Measurements from ENCODE around the gene CCDC182. TPM values are rescaled to one million over a fixed set of nuclear protein-coding genes. Genes with fewer than 3 reads are reported as not detected.

The CCDC182 gene
- total and polyA plus RNA-seq, 2 experiments from 2014 or later: not detected

DNA sequence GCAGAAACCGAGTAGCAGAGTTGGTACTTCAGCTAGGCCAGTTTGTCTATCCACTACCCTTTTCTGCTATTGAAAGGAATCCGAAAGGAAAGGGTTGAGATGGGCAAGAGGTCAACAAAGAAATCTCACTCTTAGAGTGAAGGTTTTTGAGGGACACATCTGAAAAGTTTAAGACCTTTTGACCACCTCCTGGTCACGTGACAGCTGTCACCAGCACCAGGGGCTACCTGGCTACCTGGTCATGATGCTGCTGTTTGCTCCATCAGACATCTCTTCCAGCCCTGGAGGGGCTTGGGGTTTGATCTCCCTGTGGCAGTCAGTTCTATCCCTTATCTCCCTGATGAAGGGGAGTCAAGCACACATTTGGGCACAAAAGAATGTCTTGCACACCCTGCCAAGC, 7.6 kb downstream of the CCDC182 start:
- no peak for TF ChIP-seq ZNF462 (CRISPR knock-in tag; IDR thresholded peaks at IDR 0.05)
- TF ChIP-seq, protein P1, sequence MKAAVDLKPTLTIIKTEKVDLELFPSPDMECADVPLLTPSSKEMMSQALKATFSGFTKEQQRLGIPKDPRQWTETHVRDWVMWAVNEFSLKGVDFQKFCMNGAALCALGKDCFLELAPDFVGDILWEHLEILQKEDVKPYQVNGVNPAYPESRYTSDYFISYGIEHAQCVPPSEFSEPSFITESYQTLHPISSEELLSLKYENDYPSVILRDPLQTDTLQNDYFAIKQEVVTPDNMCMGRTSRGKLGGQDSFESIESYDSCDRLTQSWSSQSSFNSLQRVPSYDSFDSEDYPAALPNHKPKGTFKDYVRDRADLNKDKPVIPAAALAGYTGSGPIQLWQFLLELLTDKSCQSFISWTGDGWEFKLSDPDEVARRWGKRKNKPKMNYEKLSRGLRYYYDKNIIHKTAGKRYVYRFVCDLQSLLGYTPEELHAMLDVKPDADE (IDR thresholded peaks at IDR 0.05): no peak
- TF ChIP-seq CTCF (conservative IDR thresholded peaks at IDR 0.05; ENCODE audit: low read depth in 2 of 2): no peak
- no peak for TF ChIP-seq EZH2 (IDR thresholded peaks at IDR 0.05; ENCODE audit: low read depth, unreplicated experiment)
- no peak for TF ChIP-seq EZH2phosphoT487 (IDR thresholded peaks at IDR 0.05; ENCODE audit: unreplicated experiment)
- no peak for TF ChIP-seq ZNF331 (CRISPR knock-in tag; IDR thresholded peaks at IDR 0.05; ENCODE audit: low read depth)
- no peak for TF ChIP-seq JUNB (IDR thresholded peaks at IDR 0.05; ENCODE audit: unreplicated experiment)
- TF ChIP-seq, protein P2, sequence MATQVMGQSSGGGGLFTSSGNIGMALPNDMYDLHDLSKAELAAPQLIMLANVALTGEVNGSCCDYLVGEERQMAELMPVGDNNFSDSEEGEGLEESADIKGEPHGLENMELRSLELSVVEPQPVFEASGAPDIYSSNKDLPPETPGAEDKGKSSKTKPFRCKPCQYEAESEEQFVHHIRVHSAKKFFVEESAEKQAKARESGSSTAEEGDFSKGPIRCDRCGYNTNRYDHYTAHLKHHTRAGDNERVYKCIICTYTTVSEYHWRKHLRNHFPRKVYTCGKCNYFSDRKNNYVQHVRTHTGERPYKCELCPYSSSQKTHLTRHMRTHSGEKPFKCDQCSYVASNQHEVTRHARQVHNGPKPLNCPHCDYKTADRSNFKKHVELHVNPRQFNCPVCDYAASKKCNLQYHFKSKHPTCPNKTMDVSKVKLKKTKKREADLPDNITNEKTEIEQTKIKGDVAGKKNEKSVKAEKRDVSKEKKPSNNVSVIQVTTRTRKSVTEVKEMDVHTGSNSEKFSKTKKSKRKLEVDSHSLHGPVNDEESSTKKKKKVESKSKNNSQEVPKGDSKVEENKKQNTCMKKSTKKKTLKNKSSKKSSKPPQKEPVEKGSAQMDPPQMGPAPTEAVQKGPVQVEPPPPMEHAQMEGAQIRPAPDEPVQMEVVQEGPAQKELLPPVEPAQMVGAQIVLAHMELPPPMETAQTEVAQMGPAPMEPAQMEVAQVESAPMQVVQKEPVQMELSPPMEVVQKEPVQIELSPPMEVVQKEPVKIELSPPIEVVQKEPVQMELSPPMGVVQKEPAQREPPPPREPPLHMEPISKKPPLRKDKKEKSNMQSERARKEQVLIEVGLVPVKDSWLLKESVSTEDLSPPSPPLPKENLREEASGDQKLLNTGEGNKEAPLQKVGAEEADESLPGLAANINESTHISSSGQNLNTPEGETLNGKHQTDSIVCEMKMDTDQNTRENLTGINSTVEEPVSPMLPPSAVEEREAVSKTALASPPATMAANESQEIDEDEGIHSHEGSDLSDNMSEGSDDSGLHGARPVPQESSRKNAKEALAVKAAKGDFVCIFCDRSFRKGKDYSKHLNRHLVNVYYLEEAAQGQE (IDR thresholded peaks at IDR 0.05; ENCODE audit: unreplicated experiment): no peak
- TF ChIP-seq STAT1 (IDR thresholded peaks at IDR 0.05; ENCODE audit: unreplicated experiment): no peak
- TF ChIP-seq NANOG (IDR thresholded peaks at IDR 0.05; ENCODE audit: borderline replicate concordance): no peak
- no peak for TF ChIP-seq POLR2AphosphoS5 (IDR thresholded peaks at IDR 0.05; ENCODE audit: low read depth)
- no peak for TF ChIP-seq ZNF114 (CRISPR knock-in tag; IDR thresholded peaks at IDR 0.05)
- TF ChIP-seq CREB1 (CRISPR knock-in tag; IDR thresholded peaks at IDR 0.05; ENCODE audit: low read depth): no peak
- no peaks in the 10 kb centered on the region for H3K36me3 Mint-ChIP-seq (ENCODE audit: low read depth)

More for the DNA sequence above, 7.6 kb downstream of the CCDC182 start:
- ATAC-seq (no peak), DNase-seq (ENCODE audit: low spot score) (no peak)
- Histone ChIP-seq H2AFZ (no peak overlapping the region), H3K27ac (ENCODE audit: low read depth) (no peak overlapping the region), H3K4me2 (no peak overlapping the region), H3K79me2 (replicated peaks; ENCODE audit: insufficient read depth) (no peaks in the 10 kb centered on the region), H3K27me3 (ENCODE audit: insufficient read depth) (no peaks in the 10 kb centered on the region), H3K4me1 (ENCODE audit: insufficient read depth) (no peaks in the 10 kb centered on the region), H3F3A (replicated peaks; ENCODE audit: low read depth) (no peaks in the 10 kb centered on the region), H4K20me1 (replicated peaks; ENCODE audit: insufficient read depth) (no peaks in the 10 kb centered on the region), H3K36me3 (ENCODE audit: insufficient read depth) (no peaks in the 10 kb centered on the region), H3K4me3 (no peak overlapping the region), H3K9me2 (ENCODE audit: insufficient read depth) (no peaks in the 10 kb centered on the region)
- Mint-ChIP-seq H3K4me1 (no peaks in the 10 kb centered on the region), H3K27ac (no peak overlapping the region), H3K4me3 (no peak overlapping the region), H3K9me3 (no peaks in the 10 kb centered on the region; the same call in 2 of the 3 replicates), H3K27me3 (ENCODE audit: insufficient read depth, low read depth, poor library complexity) (no peaks in the 10 kb centered on the region)
